ENCODE results near the gene BMPR1A.

DNA sequence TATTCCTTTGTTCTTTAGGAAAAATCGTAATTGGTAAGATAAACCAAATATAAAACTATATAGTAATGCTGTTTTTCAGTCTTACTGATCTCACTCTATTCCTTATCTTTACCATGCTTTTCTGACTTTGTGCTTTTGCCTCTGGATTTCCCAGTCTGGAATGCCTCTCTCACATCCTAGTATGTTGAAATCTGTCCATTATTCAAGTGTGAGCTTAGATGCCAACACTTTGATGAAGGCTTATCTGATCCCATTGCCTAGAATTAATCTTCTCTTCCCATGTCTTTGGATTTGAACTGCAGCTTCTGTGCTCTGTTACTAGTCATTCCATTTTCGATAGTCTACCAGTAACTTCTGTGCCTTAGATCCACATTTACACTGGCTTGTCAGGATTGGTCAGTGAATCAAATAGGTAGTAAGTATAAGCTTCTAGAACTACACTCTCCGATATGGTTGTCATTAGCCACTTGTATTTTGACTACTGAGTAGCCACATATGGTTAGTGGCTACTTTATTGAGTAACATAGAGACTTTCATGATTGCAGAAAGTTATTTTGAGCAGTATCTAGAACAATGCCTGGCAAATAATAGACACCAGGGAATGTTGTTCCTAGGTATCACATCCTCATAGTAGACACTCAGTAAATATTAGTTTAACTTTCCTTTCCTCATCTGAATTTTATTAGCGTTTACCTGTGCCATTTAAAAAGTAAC lies 92.9 kb downstream of the BMPR1A start:
- TF ChIP-seq, protein P1, sequence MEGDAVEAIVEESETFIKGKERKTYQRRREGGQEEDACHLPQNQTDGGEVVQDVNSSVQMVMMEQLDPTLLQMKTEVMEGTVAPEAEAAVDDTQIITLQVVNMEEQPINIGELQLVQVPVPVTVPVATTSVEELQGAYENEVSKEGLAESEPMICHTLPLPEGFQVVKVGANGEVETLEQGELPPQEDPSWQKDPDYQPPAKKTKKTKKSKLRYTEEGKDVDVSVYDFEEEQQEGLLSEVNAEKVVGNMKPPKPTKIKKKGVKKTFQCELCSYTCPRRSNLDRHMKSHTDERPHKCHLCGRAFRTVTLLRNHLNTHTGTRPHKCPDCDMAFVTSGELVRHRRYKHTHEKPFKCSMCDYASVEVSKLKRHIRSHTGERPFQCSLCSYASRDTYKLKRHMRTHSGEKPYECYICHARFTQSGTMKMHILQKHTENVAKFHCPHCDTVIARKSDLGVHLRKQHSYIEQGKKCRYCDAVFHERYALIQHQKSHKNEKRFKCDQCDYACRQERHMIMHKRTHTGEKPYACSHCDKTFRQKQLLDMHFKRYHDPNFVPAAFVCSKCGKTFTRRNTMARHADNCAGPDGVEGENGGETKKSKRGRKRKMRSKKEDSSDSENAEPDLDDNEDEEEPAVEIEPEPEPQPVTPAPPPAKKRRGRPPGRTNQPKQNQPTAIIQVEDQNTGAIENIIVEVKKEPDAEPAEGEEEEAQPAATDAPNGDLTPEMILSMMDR (IDR thresholded peaks at IDR 0.05): no peak
- TF ChIP-seq POLR2AphosphoS5 (IDR thresholded peaks at IDR 0.05) (no peak), POLR2A (IDR thresholded peaks at IDR 0.05) (no peak)
